HCT116 (cell line): ENCODE data around the gene CERS6.

Source experiments
- CEBPB ChIP-seq: IDR thresholded peaks from 2 replicates; pipeline ENCODE4 v1.6.1; 2012; ENCODE audit warnings: low read depth
- CTCF ChIP-seq, 3 experiments: fragments of 200-600 bp in 1 of 3; sonication (generic) in 1 of 3; IDR thresholded peaks in 2 of 3; conservative IDR thresholded peaks in 1 of 3; 2 replicates each; pipeline ENCODE4 v1.5.1; 2012 to 2017; ENCODE audit warnings: low read depth in 2 of 3, low read length in 2 of 3, antibody characterized with exemption in 1 of 3, borderline replicate concordance in 1 of 3, control low read depth in 1 of 3, mild to moderate bottlenecking in 1 of 3, mixed read lengths in 1 of 3, mixed run types in 1 of 3, moderate library complexity in 1 of 3; ENCODE audit not compliant: insufficient read depth in 1 of 3
- EGR1 ChIP-seq: IDR thresholded peaks from 2 replicates; pipeline ENCODE4 v1.6.1; 2012; ENCODE audit warnings: low read depth
- EZH2 ChIP-seq: fragments of 200-600 bp; sonication (generic); IDR thresholded peaks from 2 replicates; pipeline ENCODE4 v1.6.1; 2017; ENCODE audit warnings: antibody characterized with exemption, mixed run types
- EZH2phosphoT487 ChIP-seq: fragments of 200-600 bp; IDR thresholded peaks from 2 replicates; pipeline ENCODE4 v1.6.1; 2018; ENCODE audit warnings: antibody characterized with exemption, borderline replicate concordance
- POLR2A ChIP-seq: IDR thresholded peaks from 2 replicates; pipeline ENCODE4 v1.7.0; 2011; ENCODE audit warnings: borderline replicate concordance; ENCODE audit not compliant: insufficient read depth, insufficient read length; ENCODE audit errors: extremely low read depth
- POLR2AphosphoS5 ChIP-seq: IDR thresholded peaks from 2 replicates; pipeline ENCODE4 v1.6.1; 2011; ENCODE audit warnings: mild to moderate bottlenecking, low read depth, low read length, moderate library complexity
- RAD21 ChIP-seq: IDR thresholded peaks from 2 replicates; pipeline ENCODE4 v1.6.1; 2012; ENCODE audit warnings: low read depth, mild to moderate bottlenecking
- SIN3A ChIP-seq: IDR thresholded peaks from 2 replicates; pipeline ENCODE4 v1.6.1; 2012; ENCODE audit warnings: low read depth
- SP1 ChIP-seq: IDR thresholded peaks from 2 replicates; pipeline ENCODE4 v1.6.1; 2012; ENCODE audit warnings: low read depth
- TCF7L2 ChIP-seq: IDR thresholded peaks from 2 replicates; pipeline ENCODE4 v1.7.0; 2011; ENCODE audit warnings: borderline replicate concordance, inconsistent platforms; ENCODE audit not compliant: insufficient read depth, insufficient read length; ENCODE audit errors: extremely low read depth
- YY1 ChIP-seq: IDR thresholded peaks from 2 replicates; pipeline ENCODE4 v1.6.1; 2011; ENCODE audit warnings: low read length, low read depth, moderate library complexity, mild to moderate bottlenecking; ENCODE audit not compliant: insufficient replicate concordance; ENCODE audit errors: extremely low read depth
- ZNF274 ChIP-seq: fragments of 200-500 bp; sonication (Bioruptor generic); IDR thresholded peaks from 2 replicates; pipeline ENCODE4 v1.6.1; 2014; ENCODE audit warnings: mild to moderate bottlenecking, low read depth, low read length, inconsistent platforms

- TF ChIP-seq TCF7L2 = no peak
- TF ChIP-seq POLR2A = no peak
- no peak for TF ChIP-seq CTCF (IDR thresholded peaks at IDR 0.05 in 2 of 3, conservative IDR thresholded peaks at IDR 0.05 in 1 of 3; ENCODE audit: borderline replicate concordance in 1 of 3, insufficient read depth in 1 of 3, low read depth in 2 of 3, low read length in 2 of 3)
- TF ChIP-seq SP1 = no peak
- no peak for TF ChIP-seq POLR2AphosphoS5
- TF ChIP-seq SIN3A = no peak
- no peak for TF ChIP-seq CEBPB
- no peak for TF ChIP-seq YY1
- TF ChIP-seq EZH2 = no peak
- peak; percentile 30; the same call in 1 of the 2 replicates for TF ChIP-seq RAD21
- no peak for TF ChIP-seq EGR1
- no peak for TF ChIP-seq ZNF274
- TF ChIP-seq EZH2phosphoT487 = no peak
Observed at GRCh38 chr2:168697668-168698121, 241.6 kb downstream of the CERS6 start.
